Effector memory CD8-positive, alpha-beta T cell (primary cell): ENCODE data around the gene CDCA8.

ENCODE experiments used
- ATAC-seq: fragments of 150-1000 bp; cut with Tn5 transposase; replicated peaks from 2 replicates; pipeline ENCODE4 v1.10.0; 2021; ENCODE audit warnings: mild to moderate bottlenecking, moderate library complexity
- DNase-seq, 3 experiments: peaks; one replicate each; pipeline ENCODE4 v3.0.0; 2021
- H3K27ac Mint-ChIP-seq, 2 donors: one replicate each; pipeline ENCODE4 v1.8.0; 2022; ENCODE audit warnings: mild to moderate bottlenecking in 2 of 2, mixed read lengths in 2 of 2, moderate library complexity in 2 of 2
- H3K27me3 Mint-ChIP-seq, 2 donors: one replicate each; pipeline ENCODE4 v1.8.0; 2022; ENCODE audit warnings: mixed read lengths in 2 of 2
- H3K36me3 Mint-ChIP-seq: one replicate; pipeline ENCODE4 v1.8.0; 2022; ENCODE audit warnings: mild to moderate bottlenecking, moderate library complexity, mixed read lengths; ENCODE audit not compliant: insufficient read depth
- H3K4me1 Mint-ChIP-seq, 2 donors: one replicate each; pipeline ENCODE4 v1.8.0; 2022; ENCODE audit warnings: low read depth in 2 of 2, mixed read lengths in 2 of 2
- H3K4me3 Mint-ChIP-seq, 2 donors: one replicate each; pipeline ENCODE4 v1.8.0; 2022; ENCODE audit warnings: mild to moderate bottlenecking in 2 of 2, mixed read lengths in 2 of 2, moderate library complexity in 2 of 2
- H3K9me3 Mint-ChIP-seq, 2 donors: one replicate each; pipeline ENCODE4 v1.8.0; 2022; ENCODE audit warnings: mixed read lengths in 2 of 2

Gene CDCA8

GRCh38 chr1:37741130-37741529 lies 48.8 kb downstream of the CDCA8 start:
- H3K4me1 Mint-ChIP-seq = no peaks in the 10 kb centered on the region
- no peak overlapping the region for H3K27ac Mint-ChIP-seq
- H3K4me3 Mint-ChIP-seq = no peak overlapping the region
- DNase-seq (no peak), ATAC-seq (no peak)
- H3K36me3 Mint-ChIP-seq = no peaks in the 10 kb centered on the region
- H3K27me3 Mint-ChIP-seq = peaks cover 28 to 57% of the 10 kb centered on the region in 2 donors
- peaks cover 0 to 1% of the 10 kb centered on the region in 2 donors for H3K9me3 Mint-ChIP-seq

DNA sequence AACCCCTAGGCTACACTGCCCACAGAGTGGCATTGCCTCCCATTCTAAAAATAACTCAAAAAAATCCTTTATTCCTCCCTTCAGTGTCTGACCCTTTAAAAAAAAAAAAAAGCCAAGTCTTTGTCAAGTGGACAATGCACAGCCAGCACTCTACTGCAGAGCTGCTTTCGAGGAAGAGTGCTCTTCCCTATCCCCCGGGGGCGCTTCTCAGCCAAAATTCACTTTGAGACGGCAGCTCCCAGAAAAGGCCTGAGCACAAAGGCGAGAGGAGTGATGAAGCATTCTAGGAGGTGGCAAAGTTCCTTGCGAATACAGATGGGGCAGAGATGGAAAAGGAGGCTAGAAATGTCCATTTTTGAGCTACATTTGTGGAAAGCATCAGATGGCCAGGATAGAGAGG lies 49.3 kb downstream of the CDCA8 start:
- H3K9me3 Mint-ChIP-seq = peaks cover 3% of the 10 kb centered on the region in 2 donors
- DNase-seq (no peak), ATAC-seq (no peak)
- H3K27ac Mint-ChIP-seq = no peak overlapping the region
- no peaks in the 10 kb centered on the region for H3K4me1 Mint-ChIP-seq
- no peaks in the 10 kb centered on the region for H3K36me3 Mint-ChIP-seq
- peaks cover 28 to 60% of the 10 kb centered on the region in 2 donors for H3K27me3 Mint-ChIP-seq
- H3K4me3 Mint-ChIP-seq = no peak overlapping the region

DNA sequence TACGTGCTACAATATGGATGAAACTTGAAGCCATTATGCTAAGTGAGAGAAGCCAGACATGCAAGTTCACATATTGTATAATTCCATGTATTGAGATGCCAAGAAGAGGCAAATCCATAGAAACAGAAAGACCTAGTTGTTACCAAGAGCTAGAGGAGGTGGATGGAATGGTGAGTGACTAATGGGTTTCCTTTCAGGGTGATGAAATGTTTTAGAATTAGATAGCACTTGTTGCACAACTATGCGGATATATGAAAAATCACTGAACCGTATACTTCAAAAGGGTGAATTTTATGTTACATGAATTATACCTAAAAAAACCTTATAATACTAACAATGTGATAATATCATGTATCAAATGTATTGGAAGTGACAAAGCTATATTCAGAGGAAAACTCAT lies 54.5 kb downstream of the CDCA8 start:
- peaks cover 4 to 7% of the 10 kb centered on the region in 2 donors for H3K9me3 Mint-ChIP-seq
- H3K4me1 Mint-ChIP-seq = no peaks in the 10 kb centered on the region
- DNase-seq (no peak), ATAC-seq (no peak)
- no peaks in the 10 kb centered on the region for H3K36me3 Mint-ChIP-seq
- no peak overlapping the region for H3K27ac Mint-ChIP-seq
- no peak overlapping the region for H3K4me3 Mint-ChIP-seq
- H3K27me3 Mint-ChIP-seq = peaks cover 33 to 61% of the 10 kb centered on the region in 2 donors

DNA sequence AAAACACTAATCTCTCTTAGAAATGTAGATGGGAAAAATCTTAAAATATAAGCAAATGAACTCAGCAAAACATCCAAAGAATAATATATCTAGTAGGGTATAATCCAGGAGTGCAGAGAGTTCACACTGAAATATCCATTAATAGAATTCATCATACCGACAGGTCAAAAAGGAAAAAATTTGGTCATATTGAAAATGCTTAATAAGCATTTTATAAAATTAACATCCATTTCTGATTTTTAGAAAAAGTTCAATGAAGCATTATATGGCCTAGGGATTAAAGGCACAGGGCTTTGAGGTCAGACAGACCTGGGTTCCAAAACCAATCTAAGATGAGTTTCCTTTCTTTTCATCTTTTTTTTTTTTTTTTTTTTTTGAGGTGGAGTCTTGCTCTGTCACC lies 56.2 kb downstream of the CDCA8 start:
- H3K27me3 Mint-ChIP-seq = peaks cover 43 to 70% of the 10 kb centered on the region in 2 donors
- no peak overlapping the region for H3K4me3 Mint-ChIP-seq
- no peaks in the 10 kb centered on the region for H3K36me3 Mint-ChIP-seq
- DNase-seq (no peak), ATAC-seq (no peak)
- no peak overlapping the region for H3K27ac Mint-ChIP-seq
- H3K4me1 Mint-ChIP-seq = peaks cover 5 to 8% of the 10 kb centered on the region in 2 donors
- H3K9me3 Mint-ChIP-seq = peaks cover 3 to 7% of the 10 kb centered on the region in 2 donors

GRCh38 chr1:37752213-37752582 lies 59.9 kb downstream of the CDCA8 start:
- Mint-ChIP-seq H3K27ac (no peak overlapping the region), H3K4me1 (peaks cover 5 to 8% of the 10 kb centered on the region in 2 donors), H3K27me3 (peaks cover 34 to 50% of the 10 kb centered on the region in 2 donors), H3K9me3 (no peaks in the 10 kb centered on the region), H3K4me3 (peak overlapping the region; percentile 72 to 78), H3K36me3 (no peaks in the 10 kb centered on the region)
- DNase-seq = no peak
- ATAC-seq = no peak

DNA sequence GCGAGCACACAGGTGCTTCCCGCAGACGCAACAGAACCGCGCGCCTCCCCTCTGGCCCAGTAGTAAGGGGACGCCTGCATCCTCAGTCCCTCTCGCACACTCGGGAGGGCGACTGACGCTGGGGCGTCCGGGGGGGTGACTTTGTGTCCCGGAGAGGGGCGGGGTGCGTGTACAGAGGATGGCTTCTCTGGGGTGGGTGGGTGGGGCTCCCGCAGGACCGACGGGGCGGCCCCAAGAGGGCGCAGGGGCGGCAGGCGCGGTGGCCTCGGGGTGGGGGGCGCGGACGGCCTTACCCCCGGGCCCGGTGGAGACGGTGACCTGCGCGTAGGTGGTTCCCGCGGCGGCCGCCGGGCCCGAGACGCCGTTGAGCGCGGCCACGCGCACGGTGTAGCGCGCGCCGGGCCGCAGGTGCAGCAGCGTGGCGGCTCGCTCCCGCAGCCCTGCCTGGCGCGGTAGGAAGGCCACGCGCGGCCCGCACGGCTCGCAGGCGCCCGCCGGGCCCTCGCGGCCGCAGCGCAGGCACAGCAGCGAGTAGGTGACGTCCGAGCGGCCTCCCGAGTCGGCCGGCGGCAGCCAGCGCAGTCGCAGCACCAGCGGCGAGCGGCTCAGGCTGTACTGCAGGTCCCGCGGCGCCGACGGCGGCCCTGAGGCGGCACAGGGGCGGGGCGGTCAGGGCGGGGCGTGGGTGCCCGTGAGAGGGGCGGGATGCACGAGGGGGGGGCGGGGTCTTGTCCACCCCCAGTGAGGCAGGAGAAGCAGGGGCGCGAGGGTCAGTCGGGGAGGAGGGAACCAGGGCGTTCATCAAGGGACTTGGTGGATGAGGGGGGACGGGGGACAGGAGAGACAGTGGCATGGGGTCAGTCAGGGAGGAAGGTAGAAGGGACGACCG lies 60.5 kb downstream of the CDCA8 start:
- no peaks in the 10 kb centered on the region for H3K9me3 Mint-ChIP-seq
- peak; percentile 44 for ATAC-seq

GRCh38 chr1:37753473-37754321 lies 61.4 kb downstream of the CDCA8 start:
- Mint-ChIP-seq H3K4me3 (peak overlapping the region; percentile 62 to 75), H3K36me3 (no peaks in the 10 kb centered on the region), H3K4me1 (peaks cover 5 to 8% of the 10 kb centered on the region in 2 donors), H3K27me3 (peaks cover 34 to 48% of the 10 kb centered on the region in 2 donors), H3K27ac (peak overlapping the region in 1 of 2 donors; percentile 60), H3K9me3 (no peaks in the 10 kb centered on the region)
- DNase-seq (no peak), ATAC-seq (no peak)

More for the DNA sequence above, 60.5 kb downstream of the CDCA8 start:
- Mint-ChIP-seq H3K27ac (peak overlapping the region in 1 of 2 donors; percentile 60), H3K4me1 (peaks cover 5 to 8% of the 10 kb centered on the region in 2 donors), H3K36me3 (no peaks in the 10 kb centered on the region), H3K27me3 (peaks cover 34 to 48% of the 10 kb centered on the region in 2 donors), H3K4me3 (peak overlapping the region; percentile 75 to 78)
- DNase-seq = no peak

DNA sequence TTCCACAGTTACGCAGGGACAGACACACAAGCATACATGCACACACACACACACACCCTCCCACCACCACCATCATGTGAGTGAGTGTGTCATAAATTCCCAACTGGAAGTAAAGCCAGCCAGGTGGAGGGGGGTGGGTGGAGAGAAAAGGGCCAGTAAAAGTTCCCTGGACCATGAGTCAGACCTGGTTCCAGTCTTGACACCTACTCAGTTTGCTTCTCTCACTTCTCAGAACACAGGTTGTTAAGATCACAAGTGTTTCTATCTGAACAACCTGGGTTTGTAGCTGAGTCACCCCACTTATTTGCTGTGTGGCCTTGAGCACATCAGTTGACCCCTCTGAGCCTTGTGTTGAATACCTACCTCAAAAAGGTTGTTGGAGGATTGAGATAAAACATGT lies 63.0 kb downstream of the CDCA8 start:
- Mint-ChIP-seq H3K9me3 (no peaks in the 10 kb centered on the region), H3K27ac (no peak overlapping the region), H3K4me3 (no peak overlapping the region), H3K4me1 (peaks cover 5 to 8% of the 10 kb centered on the region in 2 donors), H3K36me3 (no peaks in the 10 kb centered on the region), H3K27me3 (peaks cover 25 to 35% of the 10 kb centered on the region in 2 donors)
- ATAC-seq (no peak), DNase-seq (no peak)

DNA sequence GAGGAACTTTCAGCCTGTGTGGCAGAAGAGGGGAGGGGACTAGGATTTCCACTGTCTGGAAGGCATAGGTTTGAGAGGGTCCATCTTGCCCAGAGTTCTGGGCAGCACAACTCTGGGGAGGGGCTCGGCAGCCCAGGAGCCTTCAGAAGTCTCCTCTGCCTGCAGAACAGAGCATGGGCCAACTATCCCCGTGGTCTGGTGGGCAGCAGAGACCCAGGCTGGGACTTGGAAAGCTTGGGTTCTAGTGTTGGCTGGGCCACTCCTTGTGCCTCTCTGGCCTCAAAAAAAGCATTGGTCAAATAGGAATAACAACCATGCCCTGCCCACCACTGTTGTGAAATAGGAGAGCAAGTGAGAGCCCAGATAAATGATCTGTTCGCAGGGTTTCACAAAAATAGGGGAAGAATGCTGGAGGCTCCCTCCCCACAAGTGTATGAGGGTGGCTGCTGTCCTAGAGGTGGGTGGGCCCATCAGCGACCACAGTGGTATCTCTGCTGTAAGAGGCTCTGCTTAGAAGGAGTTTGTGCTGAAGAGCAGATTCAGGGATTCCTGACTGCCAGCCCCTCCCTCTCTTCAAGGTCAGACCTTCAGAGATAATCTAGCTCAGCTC lies 63.7 kb downstream of the CDCA8 start:
- DNase-seq (no peak), ATAC-seq (no peak)
- peaks cover 5 to 8% of the 10 kb centered on the region in 2 donors for H3K4me1 Mint-ChIP-seq
- H3K9me3 Mint-ChIP-seq = no peaks in the 10 kb centered on the region
- H3K4me3 Mint-ChIP-seq = no peak overlapping the region
- H3K27me3 Mint-ChIP-seq = peaks cover 20 to 27% of the 10 kb centered on the region in 2 donors
- no peaks in the 10 kb centered on the region for H3K36me3 Mint-ChIP-seq
- H3K27ac Mint-ChIP-seq = no peak overlapping the region
